LNCaP clone FGC (cell line): ENCODE data around the gene CDH16.

Experiments used
- DNase-seq: peaks from one replicate; pipeline ENCODE4 v3.0.0-alpha.2; 2011; ENCODE audit warnings: low read depth
- H3K4me3 ChIP-seq: 2 replicates; pipeline ENCODE4 v1.5.1; 2011; ENCODE audit warnings: mild to moderate bottlenecking, low read depth, low read length, control low read depth
- TF ChIP-seq, protein P1 (sequence below): IDR thresholded peaks from 2 replicates; pipeline ENCODE4 v1.5.1; 2012; ENCODE audit warnings: mild to moderate bottlenecking; ENCODE audit not compliant: control insufficient read depth, insufficient read depth; ENCODE audit errors: extremely low read depth

The CDH16 gene

DNA sequence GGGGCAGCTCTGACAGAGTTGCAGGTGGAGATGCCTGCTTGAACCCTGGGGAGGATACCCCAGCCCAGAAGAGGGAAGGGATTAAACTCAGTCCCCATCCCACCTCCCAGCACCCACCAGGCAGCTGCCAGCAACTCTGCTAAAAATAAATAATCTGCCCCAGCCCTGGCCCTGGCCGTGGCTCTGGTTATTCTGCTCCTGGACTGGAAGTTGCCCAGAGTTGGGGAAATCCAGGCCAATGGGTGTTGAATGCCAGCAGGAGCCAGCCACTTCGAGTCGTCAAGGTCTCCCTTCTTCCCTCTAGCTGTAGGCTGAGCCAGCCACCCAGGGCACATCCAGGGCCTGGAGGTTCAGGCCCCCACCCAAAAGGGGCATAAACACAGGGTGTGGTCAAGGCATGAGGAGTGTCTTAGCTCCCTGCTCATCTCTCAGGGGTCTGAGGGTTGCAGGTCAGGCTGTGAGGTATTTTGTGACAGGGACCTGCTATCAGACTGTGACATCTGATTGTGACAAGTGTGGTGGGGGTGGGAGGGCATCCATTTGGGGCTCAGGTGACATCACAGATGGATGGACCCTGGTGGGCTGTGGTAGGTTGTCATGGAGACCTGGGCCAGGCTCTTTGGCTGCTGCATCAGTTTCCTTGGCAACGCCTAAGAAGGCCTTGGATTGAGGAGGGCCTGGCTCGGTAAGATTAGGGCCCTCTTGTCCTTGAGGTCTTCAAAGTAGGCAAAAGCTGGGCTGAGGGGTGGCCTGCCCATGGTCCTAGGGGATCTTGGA is 7.7 kb upstream of the CDH16 start:
- no peak for DNase-seq
- TF ChIP-seq, protein P1, sequence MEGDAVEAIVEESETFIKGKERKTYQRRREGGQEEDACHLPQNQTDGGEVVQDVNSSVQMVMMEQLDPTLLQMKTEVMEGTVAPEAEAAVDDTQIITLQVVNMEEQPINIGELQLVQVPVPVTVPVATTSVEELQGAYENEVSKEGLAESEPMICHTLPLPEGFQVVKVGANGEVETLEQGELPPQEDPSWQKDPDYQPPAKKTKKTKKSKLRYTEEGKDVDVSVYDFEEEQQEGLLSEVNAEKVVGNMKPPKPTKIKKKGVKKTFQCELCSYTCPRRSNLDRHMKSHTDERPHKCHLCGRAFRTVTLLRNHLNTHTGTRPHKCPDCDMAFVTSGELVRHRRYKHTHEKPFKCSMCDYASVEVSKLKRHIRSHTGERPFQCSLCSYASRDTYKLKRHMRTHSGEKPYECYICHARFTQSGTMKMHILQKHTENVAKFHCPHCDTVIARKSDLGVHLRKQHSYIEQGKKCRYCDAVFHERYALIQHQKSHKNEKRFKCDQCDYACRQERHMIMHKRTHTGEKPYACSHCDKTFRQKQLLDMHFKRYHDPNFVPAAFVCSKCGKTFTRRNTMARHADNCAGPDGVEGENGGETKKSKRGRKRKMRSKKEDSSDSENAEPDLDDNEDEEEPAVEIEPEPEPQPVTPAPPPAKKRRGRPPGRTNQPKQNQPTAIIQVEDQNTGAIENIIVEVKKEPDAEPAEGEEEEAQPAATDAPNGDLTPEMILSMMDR = no peak
- H3K4me3 ChIP-seq = no peak overlapping the region

DNA sequence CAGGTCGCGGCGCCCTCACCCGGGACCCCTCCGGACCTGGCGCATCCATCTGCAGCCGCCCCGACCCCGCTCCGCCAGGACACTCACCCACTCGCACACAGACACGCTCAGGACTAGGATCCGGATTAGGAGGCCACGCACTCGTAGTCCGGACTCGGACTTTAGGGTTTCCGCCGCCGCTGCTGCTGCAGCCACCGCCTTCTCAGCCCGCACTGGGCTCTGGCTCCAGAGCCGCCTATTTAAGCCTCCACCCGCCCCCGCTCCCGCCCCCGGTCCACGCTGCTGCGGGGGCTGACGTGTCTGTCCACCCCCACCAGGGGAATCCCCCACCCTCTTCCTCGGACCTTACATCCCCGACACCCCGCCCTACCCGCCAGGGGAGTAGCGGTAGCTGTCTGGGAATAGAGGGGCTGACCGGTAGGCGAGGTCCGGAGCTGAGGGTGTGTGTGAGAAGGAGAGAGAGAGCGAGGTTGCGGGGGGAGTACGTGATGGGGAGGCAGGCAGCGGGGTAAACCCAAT is 6.7 kb upstream of the CDH16 start, which contains the start of gene RRAD:
RRAD (minus strand) TSS at position 214 of the 519 bp plus-strand sequence. CDS start 356 bp downstream, outside the sequence.
- no peak for DNase-seq
- H3K4me3 ChIP-seq = no peak within 1 kb of the TSS
- TF ChIP-seq, protein P1 = no peak

DNA sequence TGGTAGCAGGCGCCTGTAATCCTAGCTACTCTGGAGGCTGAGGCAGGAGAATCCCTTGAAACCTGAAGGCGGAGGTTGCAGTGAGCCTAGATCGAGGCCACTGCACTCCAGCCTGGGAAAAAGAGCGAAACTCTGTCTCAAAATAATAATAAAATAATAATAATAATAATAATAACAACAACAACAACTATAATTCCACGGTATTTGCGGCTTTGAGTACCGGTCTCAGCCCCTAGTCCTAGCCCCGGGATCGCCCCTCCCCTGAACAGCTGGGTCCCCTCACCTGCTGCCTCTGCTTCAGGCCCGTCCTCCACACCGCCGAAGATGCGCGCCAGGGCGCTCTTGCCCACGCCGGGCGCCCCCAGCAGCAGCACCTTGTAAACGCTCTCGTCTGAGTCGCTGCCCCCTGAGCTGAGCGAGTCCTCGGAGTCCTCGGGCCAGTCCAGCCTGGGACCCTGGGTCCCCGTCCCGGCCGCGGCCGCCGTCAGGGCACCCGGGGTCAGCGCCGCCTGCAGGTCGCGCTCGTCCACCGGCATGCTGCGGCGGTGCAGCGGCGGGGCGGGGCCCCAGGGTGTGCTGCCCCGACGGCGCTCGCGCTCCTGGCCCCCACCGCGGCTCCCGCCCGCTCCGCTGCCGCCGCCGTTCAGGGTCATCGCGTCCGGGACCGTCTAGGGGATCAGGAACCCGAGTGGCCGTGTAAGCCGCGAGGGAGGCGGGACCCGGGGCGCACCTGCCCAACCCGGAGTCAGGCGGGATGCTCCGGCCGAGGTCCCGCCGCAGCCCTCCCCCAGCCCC is 6.0 kb upstream of the CDH16 start:
- no peak overlapping the region for H3K4me3 ChIP-seq
- TF ChIP-seq, protein P1 = peak; percentile 34; the same call in 1 of the 2 replicates
- DNase-seq = no peak

DNA sequence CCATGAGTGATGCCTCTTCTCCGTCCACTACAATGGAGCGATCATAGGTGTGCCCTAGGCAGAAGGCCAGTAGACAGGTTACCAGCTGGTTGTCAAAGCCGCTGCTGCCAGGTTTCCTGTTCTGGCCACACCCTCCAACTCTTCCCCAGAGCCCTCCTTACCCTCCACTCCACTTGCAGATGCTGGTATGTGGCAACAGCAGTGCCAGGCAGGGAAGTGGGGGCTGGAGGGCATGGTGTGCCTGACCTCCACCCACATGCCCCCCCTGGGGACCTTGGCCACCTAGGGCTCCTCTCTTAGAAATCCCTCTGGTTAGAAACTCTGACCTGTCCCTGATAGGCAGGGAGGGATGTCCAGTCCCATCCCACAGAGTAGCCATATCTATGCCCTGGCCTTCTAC is 5.2 kb upstream of the CDH16 start:
- no peak for DNase-seq
- H3K4me3 ChIP-seq = no peak overlapping the region
- TF ChIP-seq, protein P1 = no peak

DNA sequence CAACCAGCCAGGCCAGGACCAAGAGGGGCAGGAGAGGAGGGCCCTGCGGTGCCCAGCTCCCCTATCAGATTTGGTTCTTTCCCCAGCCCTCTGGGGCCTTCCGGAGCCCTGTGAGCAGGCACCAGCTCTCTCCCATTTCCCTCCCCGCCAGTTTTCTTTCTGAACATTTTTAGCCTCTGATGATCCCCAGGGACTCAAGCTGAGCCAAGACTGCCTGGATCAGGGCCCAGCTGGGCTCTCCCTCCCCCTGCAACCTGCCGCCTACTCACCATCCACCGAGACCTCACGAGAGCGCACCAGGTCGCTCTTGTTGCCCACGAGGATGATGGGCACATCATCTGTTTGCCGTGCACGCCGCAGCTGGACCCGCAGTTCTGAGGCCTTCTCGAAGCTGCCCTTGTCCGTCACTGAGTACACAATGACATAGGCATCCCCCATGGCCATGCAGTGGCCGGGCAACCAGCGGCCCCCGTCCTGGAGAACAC is 4.6 kb upstream of the CDH16 start:
- no peak overlapping the region for H3K4me3 ChIP-seq

DNA sequence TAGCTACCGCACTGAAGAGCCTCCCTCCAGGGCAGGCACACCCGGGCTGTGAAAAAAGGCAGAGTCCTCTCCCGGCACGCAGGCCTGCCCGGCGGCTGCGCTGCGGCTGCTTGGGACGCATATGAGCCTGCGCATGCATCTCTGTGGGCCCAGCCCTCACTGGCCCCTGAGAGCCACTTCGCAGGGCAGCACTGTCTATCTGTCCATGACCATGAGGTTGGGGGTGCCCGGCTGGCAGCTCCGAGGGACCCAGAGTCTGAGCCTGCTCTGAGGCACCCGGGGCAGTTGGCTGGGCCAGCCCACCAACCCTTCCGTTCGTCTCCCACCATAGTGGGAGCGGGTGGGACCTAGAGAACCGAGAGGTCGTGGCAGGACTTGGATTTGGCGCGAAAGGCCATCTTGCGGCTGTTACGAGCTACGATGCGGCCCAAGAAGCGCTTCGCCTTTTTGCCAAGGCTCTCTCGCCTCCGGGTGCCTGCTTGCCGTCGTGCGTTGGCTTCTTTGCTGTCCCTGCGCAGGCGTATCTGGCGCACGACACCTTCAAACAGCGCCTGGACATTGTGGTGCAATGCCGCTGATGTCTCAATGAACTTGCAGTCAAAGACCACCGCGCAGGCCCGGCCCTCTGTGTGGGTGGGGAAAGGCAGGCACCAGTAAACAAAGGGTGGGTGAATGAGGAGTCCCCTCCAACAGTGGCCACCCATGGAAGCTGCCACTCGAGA is 3.2 kb upstream of the CDH16 start:
- DNase-seq = no peak
- TF ChIP-seq, protein P1 = no peak
- no peak overlapping the region for H3K4me3 ChIP-seq

More for the DNA sequence above, 4.6 kb upstream of the CDH16 start:
- TF ChIP-seq, protein P1 = no peak
- DNase-seq = no peak
